SK-N-SH treated with all-trans-retinoic acid at 6 μM for 48 hours (cell line): ENCODE results near the gene IQCH.

ENCODE experiments used
- ARNTL ChIP-seq: fragments of 450-650 bp; formaldehyde crosslinking; IDR thresholded peaks from 2 replicates; pipeline ENCODE4 v1.5.0; 2020; ENCODE audit warnings: low read depth, mild to moderate bottlenecking, moderate library complexity, borderline replicate concordance
- ESRRG ChIP-seq: fragments of 250-450 bp; sonication (Bioruptor Pico); IDR thresholded peaks from 2 replicates; pipeline ENCODE4 v1.6.1; 2021; ENCODE audit warnings: mild to moderate bottlenecking
- GLIS3 ChIP-seq: fragments of 250-450 bp; sonication (Bioruptor Pico); IDR thresholded peaks from 2 replicates; pipeline ENCODE4 v1.5.0; 2020; ENCODE audit warnings: mild to moderate bottlenecking, moderate library complexity
- ISL1 ChIP-seq: fragments of 250-450 bp; sonication (Bioruptor Pico); IDR thresholded peaks from 2 replicates; pipeline ENCODE4 v2.1.2; 2022; ENCODE audit warnings: mild to moderate bottlenecking, moderate library complexity
- RARB ChIP-seq: fragments of 250-450 bp; sonication (Bioruptor Pico); IDR thresholded peaks from 2 replicates; pipeline ENCODE4 v1.8.0; 2021; ENCODE audit warnings: mild to moderate bottlenecking, moderate library complexity
- SNAI2 ChIP-seq: fragments of 250-450 bp; sonication (Bioruptor Pico); IDR thresholded peaks from 2 replicates; pipeline ENCODE4 v1.5.0; 2020; ENCODE audit warnings: mild to moderate bottlenecking, moderate library complexity
- TOX ChIP-seq: fragments of 250-450 bp; sonication (Bioruptor Pico); IDR thresholded peaks from 2 replicates; pipeline ENCODE4 v1.8.0; 2021; ENCODE audit warnings: mild to moderate bottlenecking, moderate library complexity, borderline replicate concordance
- ZC3H10 ChIP-seq: fragments of 250-450 bp; sonication (Bioruptor Pico); IDR thresholded peaks from 2 replicates; pipeline ENCODE4 v1.5.1; 2021; ENCODE audit warnings: mild to moderate bottlenecking, moderate library complexity
- ZFP30 ChIP-seq: fragments of 450-650 bp; formaldehyde crosslinking; IDR thresholded peaks from 2 replicates; pipeline ENCODE4 v1.5.0; 2022; ENCODE audit warnings: mild to moderate bottlenecking, moderate library complexity
- ZNF70 ChIP-seq: fragments of 450-650 bp; formaldehyde crosslinking; IDR thresholded peaks from 2 replicates; pipeline ENCODE4 v1.5.0; 2020; ENCODE audit warnings: mild to moderate bottlenecking, moderate library complexity
- ZNF8 ChIP-seq: fragments of 450-650 bp; formaldehyde crosslinking; IDR thresholded peaks from 2 replicates; pipeline ENCODE4 v1.5.0; 2020; ENCODE audit warnings: mild to moderate bottlenecking, moderate library complexity
- TF ChIP-seq, protein P1 (sequence below): fragments of 250-450 bp; sonication (Bioruptor Pico); IDR thresholded peaks from 2 replicates; pipeline ENCODE4 v1.8.0; 2020; ENCODE audit warnings: mild to moderate bottlenecking, moderate library complexity, borderline replicate concordance
- TF ChIP-seq, protein P2 (sequence below): fragments of 250-450 bp; sonication (Bioruptor Pico); IDR thresholded peaks from 2 replicates; pipeline ENCODE4 v1.5.1; 2021; ENCODE audit warnings: mild to moderate bottlenecking, moderate library complexity

DNA sequence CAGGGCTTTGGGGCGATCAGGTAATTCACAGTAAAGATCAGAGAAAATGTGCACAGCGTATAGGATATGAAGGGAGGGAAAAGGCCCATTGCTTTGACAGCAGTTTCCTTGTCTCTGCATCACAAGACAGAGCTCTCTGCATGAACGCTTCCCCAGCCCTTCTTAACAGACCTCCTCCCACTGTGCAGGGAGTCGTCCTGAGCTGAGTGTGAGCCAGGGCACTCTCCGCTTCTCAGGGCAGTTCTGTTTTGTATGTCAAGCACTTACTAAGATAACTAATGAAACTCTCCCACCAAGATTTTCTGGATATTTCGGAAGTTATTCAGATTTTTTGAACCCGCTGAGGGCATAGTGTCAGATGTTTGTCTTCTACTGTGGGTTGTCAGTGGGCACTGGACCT, 160.6 kb downstream of the IQCH start:
- TF ChIP-seq ESRRG (CRISPR knock-in tag), result no peak
- TF ChIP-seq GLIS3 (CRISPR knock-in tag), result no peak
- TF ChIP-seq ZFP30, result no peak
- TF ChIP-seq ARNTL (CRISPR knock-in tag), result no peak
- no peak for TF ChIP-seq SNAI2 (CRISPR knock-in tag)
- no peak for TF ChIP-seq TOX (CRISPR knock-in tag)
- TF ChIP-seq ZNF8, result no peak
- no peak for TF ChIP-seq RARB (CRISPR knock-in tag)
- TF ChIP-seq, protein P1, sequence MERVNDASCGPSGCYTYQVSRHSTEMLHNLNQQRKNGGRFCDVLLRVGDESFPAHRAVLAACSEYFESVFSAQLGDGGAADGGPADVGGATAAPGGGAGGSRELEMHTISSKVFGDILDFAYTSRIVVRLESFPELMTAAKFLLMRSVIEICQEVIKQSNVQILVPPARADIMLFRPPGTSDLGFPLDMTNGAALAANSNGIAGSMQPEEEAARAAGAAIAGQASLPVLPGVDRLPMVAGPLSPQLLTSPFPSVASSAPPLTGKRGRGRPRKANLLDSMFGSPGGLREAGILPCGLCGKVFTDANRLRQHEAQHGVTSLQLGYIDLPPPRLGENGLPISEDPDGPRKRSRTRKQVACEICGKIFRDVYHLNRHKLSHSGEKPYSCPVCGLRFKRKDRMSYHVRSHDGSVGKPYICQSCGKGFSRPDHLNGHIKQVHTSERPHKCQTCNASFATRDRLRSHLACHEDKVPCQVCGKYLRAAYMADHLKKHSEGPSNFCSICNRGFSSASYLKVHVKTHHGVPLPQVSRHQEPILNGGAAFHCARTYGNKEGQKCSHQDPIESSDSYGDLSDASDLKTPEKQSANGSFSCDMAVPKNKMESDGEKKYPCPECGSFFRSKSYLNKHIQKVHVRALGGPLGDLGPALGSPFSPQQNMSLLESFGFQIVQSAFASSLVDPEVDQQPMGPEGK (CRISPR knock-in tag), result no peak
- TF ChIP-seq ISL1 (CRISPR knock-in tag), result no peak
- no peak for TF ChIP-seq ZNF70
- TF ChIP-seq, protein P2, sequence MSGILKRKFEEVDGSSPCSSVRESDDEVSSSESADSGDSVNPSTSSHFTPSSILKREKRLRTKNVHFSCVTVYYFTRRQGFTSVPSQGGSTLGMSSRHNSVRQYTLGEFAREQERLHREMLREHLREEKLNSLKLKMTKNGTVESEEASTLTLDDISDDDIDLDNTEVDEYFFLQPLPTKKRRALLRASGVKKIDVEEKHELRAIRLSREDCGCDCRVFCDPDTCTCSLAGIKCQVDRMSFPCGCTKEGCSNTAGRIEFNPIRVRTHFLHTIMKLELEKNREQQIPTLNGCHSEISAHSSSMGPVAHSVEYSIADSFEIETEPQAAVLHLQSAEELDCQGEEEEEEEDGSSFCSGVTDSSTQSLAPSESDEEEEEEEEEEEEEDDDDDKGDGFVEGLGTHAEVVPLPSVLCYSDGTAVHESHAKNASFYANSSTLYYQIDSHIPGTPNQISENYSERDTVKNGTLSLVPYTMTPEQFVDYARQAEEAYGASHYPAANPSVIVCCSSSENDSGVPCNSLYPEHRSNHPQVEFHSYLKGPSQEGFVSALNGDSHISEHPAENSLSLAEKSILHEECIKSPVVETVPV (CRISPR knock-in tag), result no peak
- TF ChIP-seq ZC3H10 (CRISPR knock-in tag), result no peak
